LNCAP (cell line): ENCODE results near the gene METTL16.

Experiments
- CTCF ChIP-seq: fragments of 450-650 bp; IDR thresholded peaks from 2 replicates; pipeline ENCODE4 v1.5.1; 2017; ENCODE audit warnings: mild to moderate bottlenecking

The METTL16 gene

GRCh38 chr17:2419486-2419885 lies 92.2 kb downstream of the METTL16 start:
- no peak for TF ChIP-seq CTCF

- TF ChIP-seq CTCF = no peak
These were observed 93.1 kb downstream of the METTL16 start for GRCh38 chr17:2418572-2418971.

- TF ChIP-seq CTCF = peak; percentile 98
These were observed 95.5 kb downstream of the METTL16 start for GRCh38 chr17:2416010-2416734.

DNA sequence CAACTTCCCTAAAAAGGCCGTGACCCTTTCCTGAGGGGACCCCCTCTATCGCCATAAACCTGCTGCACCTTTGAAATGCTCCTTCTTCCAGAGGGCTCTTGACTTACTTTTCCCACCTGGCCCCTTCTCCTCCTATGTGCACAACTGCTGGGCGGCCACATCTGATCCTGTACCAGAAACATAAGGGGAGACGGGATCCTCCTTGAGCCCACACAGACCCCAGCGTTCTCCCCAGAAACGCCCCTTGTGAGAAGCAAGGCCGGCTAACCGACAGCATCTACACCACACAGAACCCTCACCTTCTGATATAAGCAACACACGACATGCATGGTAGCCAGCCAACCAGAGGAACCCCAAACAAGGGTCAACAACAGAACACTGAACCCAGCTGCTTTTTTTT lies 96.6 kb downstream of the METTL16 start:
- TF ChIP-seq CTCF = no peak

DNA sequence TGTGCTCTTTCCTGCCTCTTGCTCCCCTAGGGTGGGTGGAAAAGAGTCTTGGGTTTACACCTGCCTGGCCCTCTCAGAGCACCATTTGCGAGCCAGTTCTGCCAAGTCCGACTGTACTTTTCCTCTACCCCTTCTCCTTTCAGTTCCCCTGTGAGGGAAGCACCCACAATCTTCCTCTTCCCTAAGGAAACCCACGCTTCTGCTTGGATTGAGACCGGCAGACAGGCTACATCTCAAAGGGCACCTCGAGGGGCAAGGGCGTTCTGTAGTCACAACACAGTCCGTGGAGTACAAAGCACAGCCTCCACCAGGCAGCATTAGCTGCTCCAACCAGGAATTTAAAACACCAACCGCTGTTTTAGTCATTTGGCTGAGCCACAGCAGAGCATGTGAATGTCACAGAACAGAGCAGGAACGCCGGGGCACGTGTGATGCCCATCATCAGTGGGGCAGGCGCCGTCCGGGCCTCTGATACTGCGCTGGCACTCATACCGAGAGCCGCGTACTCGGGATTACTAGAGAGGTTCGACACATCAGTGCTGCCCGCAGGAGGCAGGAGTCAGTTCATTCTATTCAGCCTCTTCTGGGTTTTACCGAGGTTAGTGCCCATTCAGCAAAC lies 97.1 kb downstream of the METTL16 start:
- no peak for TF ChIP-seq CTCF

DNA sequence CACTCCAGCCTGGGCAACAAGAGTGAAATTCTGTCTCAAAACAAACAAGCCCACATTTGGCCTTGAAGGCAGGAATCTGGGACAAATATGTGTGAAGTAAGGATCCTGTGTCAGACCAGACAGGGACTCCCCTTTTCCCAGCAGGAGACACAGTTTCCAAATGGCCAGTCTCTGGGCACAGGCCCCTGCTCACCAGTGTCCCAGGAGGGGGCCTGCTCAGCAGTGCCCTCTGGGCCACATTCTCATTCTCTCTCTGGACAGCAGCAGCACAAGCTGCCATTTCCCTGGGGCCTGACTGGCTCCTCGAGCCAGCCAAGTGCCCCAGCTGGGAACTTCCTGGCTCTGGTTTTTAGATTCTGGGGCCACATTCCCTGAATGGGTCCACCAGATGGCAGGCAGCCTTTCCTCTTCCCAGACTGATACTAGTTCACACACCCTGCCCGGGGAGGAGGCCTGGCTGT lies 99.1 kb downstream of the METTL16 start:
- no peak for TF ChIP-seq CTCF

GRCh38 chr17:2410951-2411350 lies 100.7 kb downstream of the METTL16 start:
- TF ChIP-seq CTCF = no peak
